B cell (primary cell): ENCODE measurements around the gene ARHGAP27. TPM values are rescaled to one million over a fixed set of nuclear protein-coding genes. Genes with fewer than 3 reads are reported as not detected.

Experiments
- ATAC-seq: fragments of 200-7000 bp; cut with Tn5 transposase; one replicate; pipeline ENCODE4 v1.10.0; 2021; ENCODE audit warnings: low read depth, mild to moderate bottlenecking, moderate number of reproducible peaks, moderate library complexity
- CTCF ChIA-PET: fragments of 350-600 bp; sonication (Branson Sonifier 250); formaldehyde crosslinking; loops from one replicate; lab custom pipeline; 2021; ENCODE audit warnings: antibody characterized with exemption, inconsistent platforms; lab: Charles Lee
- POLR2A ChIA-PET: fragments of 350-600 bp; sonication (Branson Sonifier 250); formaldehyde crosslinking; loops from one replicate; lab custom pipeline; 2021; ENCODE audit warnings: antibody characterized with exemption; lab: Charles Lee
- DNase-seq: peaks from one replicate; pipeline ENCODE4 v3.0.0; 2013
- H2AFZ ChIP-seq: 2 replicates; pipeline ENCODE4 v1.6.1; 2012; ENCODE audit warnings: mild to moderate bottlenecking, low read depth, low read length; ENCODE audit not compliant: insufficient read depth, poor library complexity, severe bottlenecking
- H3K27ac ChIP-seq, 2 donors: 1 replicate in 1 of 2; 2 replicates in 1 of 2; pipeline ENCODE4 v1.5.1; 2012 to 2013; ENCODE audit warnings: low read length in 2 of 2, mild to moderate bottlenecking in 2 of 2, moderate library complexity in 1 of 2
- H3K27me3 ChIP-seq, 4 experiments: fragments of 200-600 bp in 1 of 4; sonication (generic) in 1 of 4; replicated peaks in 1 of 4; 1 replicate in 2 of 4; 2 replicates in 2 of 4; pipeline versions ENCODE4 v1.6.1 to v1.7.0; 2013 to 2016; ENCODE audit warnings: low read length in 3 of 4, mild to moderate bottlenecking in 2 of 4, mixed read lengths in 1 of 4, moderate library complexity in 1 of 4; ENCODE audit not compliant: insufficient read depth in 4 of 4, control insufficient read depth in 3 of 4; ENCODE audit errors: control extremely low read depth in 1 of 4
- H3K36me3 ChIP-seq, 2 experiments: replicated peaks in 1 of 2; 1 replicate in 1 of 2; 2 replicates in 1 of 2; pipeline versions ENCODE4 v1.6.1 to v1.7.1; 2013; ENCODE audit warnings: low read length in 1 of 2; ENCODE audit not compliant: insufficient read depth in 2 of 2, control insufficient read depth in 1 of 2; ENCODE audit errors: control extremely low read depth in 1 of 2, extremely low read depth in 1 of 2
- H3K4me1 ChIP-seq, 2 donors: fragments of 200-600 bp in 1 of 2; sonication (generic) in 1 of 2; 1 replicate in 1 of 2; 2 replicates in 1 of 2; pipeline versions ENCODE4 v1.5.1 to v1.6.1; 2013 to 2017; ENCODE audit warnings: low read length in 2 of 2; ENCODE audit not compliant: control insufficient read depth in 2 of 2, insufficient read depth in 2 of 2
- H3K4me2 ChIP-seq: replicated peaks from 2 replicates; pipeline ENCODE3; 2012; ENCODE audit warnings: mild to moderate bottlenecking, low read depth, low read length; ENCODE audit not compliant: poor library complexity, severe bottlenecking
- H3K4me3 ChIP-seq, 5 experiments: fragments of 200-600 bp in 1 of 5; sonication (generic) in 1 of 5; 1 replicate in 3 of 5; 2 replicates in 2 of 5; pipeline versions ENCODE4 v1.5.1 to v1.7.0; 2011 to 2016; ENCODE audit warnings: low read length in 4 of 5, mild to moderate bottlenecking in 4 of 5, low read depth in 2 of 5, control low read depth in 1 of 5, moderate library complexity in 1 of 5; ENCODE audit not compliant: insufficient read depth in 1 of 5; ENCODE audit errors: control extremely low read depth in 1 of 5, extremely low read depth in 1 of 5
- H3K79me2 ChIP-seq: fragments of 200-600 bp; sonication (generic); one replicate; pipeline ENCODE4 v1.6.0; 2016; ENCODE audit warnings: low read length; ENCODE audit not compliant: control insufficient read depth, insufficient read depth
- H3K9ac ChIP-seq: fragments of 200-600 bp; sonication (generic); 2 replicates; pipeline ENCODE4 v1.6.1; 2017; ENCODE audit warnings: mild to moderate bottlenecking, low read length, moderate library complexity
- H3K9me3 ChIP-seq, 3 donors: one replicate each; pipeline versions ENCODE4 v1.6.1 to v1.7.1; 2013; ENCODE audit warnings: low read length in 2 of 3; ENCODE audit not compliant: control insufficient read depth in 2 of 3, insufficient read depth in 1 of 3; ENCODE audit errors: control extremely low read depth in 1 of 3
- H4K20me1 ChIP-seq: 2 replicates; pipeline ENCODE4 v1.6.0; 2012; ENCODE audit warnings: mild to moderate bottlenecking, low read length; ENCODE audit not compliant: insufficient read depth, control insufficient read depth, poor library complexity, severe bottlenecking
- H3K27ac Mint-ChIP-seq: one replicate; pipeline ENCODE4 v1.8.0; 2021; ENCODE audit warnings: mixed read lengths
- H3K27me3 Mint-ChIP-seq: one replicate; pipeline ENCODE4 v1.8.0; 2021; ENCODE audit warnings: mixed read lengths
- H3K4me1 Mint-ChIP-seq: one replicate; pipeline ENCODE4 v1.8.0; 2021; ENCODE audit warnings: mixed read lengths
- H3K4me3 Mint-ChIP-seq: one replicate; pipeline ENCODE4 v1.8.0; 2021; ENCODE audit warnings: mixed read lengths
- H3K9me3 Mint-ChIP-seq: one replicate; pipeline ENCODE4 v1.8.0; 2022; ENCODE audit warnings: mixed read lengths; ENCODE audit not compliant: insufficient read depth
- CTCF ChIP-seq: fragments of 200-600 bp; IDR thresholded peaks from one replicate; pipeline ENCODE4 v1.8.0; 2022; ENCODE audit warnings: antibody characterized with exemption, mild to moderate bottlenecking
- EZH2 ChIP-seq: IDR thresholded peaks from 2 replicates; pipeline ENCODE4 v1.6.1; 2012; ENCODE audit warnings: borderline replicate concordance, low read depth, mild to moderate bottlenecking, moderate library complexity, low read length; ENCODE audit not compliant: insufficient read depth, poor library complexity, severe bottlenecking
- WGBS: methylation state at CpG from one replicate; pipeline ENCODE4 v1.1.5; 2013; ENCODE audit warnings: missing lambda C conversion rate; ENCODE audit not compliant: insufficient coverage; 5-methylcytosine and 5-hydroxymethylcytosine counted together
- intact Hi-C: fragments of 100-400 bp; cut with micrococcal nuclease; formaldehyde crosslinking; loops from one replicate; pipeline ENCODE4 v1.10.0; 2022
- polyA plus RNA-seq: library from polyadenylated mRNA; depleted of rRNA; stranded (reverse); fragments of >200 nt; gene quantifications from 2 replicates; pipeline ENCODE4 v1.2.3, GENCODE V29; 2012
- total RNA-seq, 2 donors: library from RNA; stranded (reverse); fragments of 120-200 nt in 1 of 2; gene quantifications; 1 replicate in 1 of 2; 2 replicates in 1 of 2; pipeline versions ENCODE4 v1.2.3 to v1.2.4, GENCODE V29; 2013 to 2022

ARHGAP27 gene
- total and polyA plus RNA-seq, 2 donors (not counting 1 experiment from before 2014, with no cell fraction given) = 159 to 227 TPM

- peaks cover 17% of the 10 kb centered on the region for H3K4me1 Mint-ChIP-seq
- H3K9ac ChIP-seq = no peak overlapping the region
- ChIA-PET POLR2A (interaction anchor here (0.7 kb wide), 1 partner anchor 110 kb away, joined by 3 read pairs; no protein-coding TSS in a partner anchor), CTCF (interaction anchor here (0.7 to 18.7 kb wide), 9 partner anchors 10 to 1802 kb away, joined by 4 to 520 read pairs (median 9); partner anchors contain the start of genes FMNL1 and MAP3K14)
- H3K9me3 ChIP-seq = peaks cover 0 to 5% (median 0%) of the 10 kb centered on the region in 3 donors
- H3K36me3 ChIP-seq = no peaks in the 10 kb centered on the region
- 93% methylated on average over 3 of the region's 3 CpGs for WGBS
- H3K27me3 Mint-ChIP-seq = peaks cover 16% of the 10 kb centered on the region
- no peaks in the 10 kb centered on the region for H3K79me2 ChIP-seq
- DNase-seq (no peak), ATAC-seq (no peak)
- H3K4me1 ChIP-seq = peaks cover 0 to 7% of the 10 kb centered on the region in 2 donors
- no peak overlapping the region for H3K4me3 ChIP-seq
- no peak overlapping the region for H2AFZ ChIP-seq
- H3K27ac Mint-ChIP-seq = no peak overlapping the region
- no peak overlapping the region for H3K4me2 ChIP-seq
- intact Hi-C loops = loop anchor here (5.0 kb wide), 1 partner anchor 90 kb away; no protein-coding TSS in a partner anchor
- no peaks in the 10 kb centered on the region for H4K20me1 ChIP-seq
- TF ChIP-seq EZH2 = no peak
- TF ChIP-seq CTCF = no peak
- H3K4me3 Mint-ChIP-seq = no peak overlapping the region
- H3K27me3 ChIP-seq = peaks cover 0 to 12% (median 2%) of the 10 kb centered on the region in 4 experiments
- no peaks in the 10 kb centered on the region for H3K9me3 Mint-ChIP-seq
- no peak overlapping the region for H3K27ac ChIP-seq
Measured at GRCh38 chr17:45387739-45388138, 44.9 kb downstream of the ARHGAP27 start.

GRCh38 chr17:45386178-45386577 lies 46.5 kb downstream of the ARHGAP27 start:
- H2AFZ ChIP-seq = no peak overlapping the region
- peaks cover 0 to 7% of the 10 kb centered on the region in 2 donors for H3K4me1 ChIP-seq
- 89% methylated on average over 2 of the region's 4 CpGs for WGBS
- H3K79me2 ChIP-seq = no peaks in the 10 kb centered on the region
- TF ChIP-seq CTCF = no peak
- TF ChIP-seq EZH2 = no peak
- DNase-seq = peak; percentile 12
- no peaks in the 10 kb centered on the region for H3K36me3 ChIP-seq
- no peaks in the 10 kb centered on the region for H3K9me3 Mint-ChIP-seq
- peaks cover 16% of the 10 kb centered on the region for H3K27me3 Mint-ChIP-seq
- H3K27ac ChIP-seq = no peak overlapping the region
- CTCF ChIA-PET = interaction anchor here (0.8 to 18.7 kb wide), 39 partner anchors 8 to 251 kb away, joined by 3 to 520 read pairs (median 5); partner anchors contain the start of genes ACBD4, FMNL1, MAP3K14 and SPATA32
- intact Hi-C loops = loop anchor here (5.0 kb wide), 1 partner anchor 89 kb away; no protein-coding TSS in a partner anchor
- H3K4me1 Mint-ChIP-seq = peaks cover 16% of the 10 kb centered on the region
- H3K4me2 ChIP-seq = no peak overlapping the region
- no peak overlapping the region for H3K27ac Mint-ChIP-seq
- H4K20me1 ChIP-seq = no peaks in the 10 kb centered on the region
- no peak for ATAC-seq
- no peak overlapping the region for H3K4me3 ChIP-seq
- POLR2A ChIA-PET = interaction anchor here (1.0 to 1.6 kb wide), 3 partner anchors 109 to 138 kb away, joined by 3 to 5 read pairs (median 4); no protein-coding TSS in a partner anchor
- no peak overlapping the region for H3K4me3 Mint-ChIP-seq
- peaks cover 0 to 12% (median 2%) of the 10 kb centered on the region in 4 experiments for H3K27me3 ChIP-seq
- peaks cover 0 to 5% (median 0%) of the 10 kb centered on the region in 3 donors for H3K9me3 ChIP-seq
- no peak overlapping the region for H3K9ac ChIP-seq
